ENCODE results near the gene TTC32.

The TTC32 gene

DNA sequence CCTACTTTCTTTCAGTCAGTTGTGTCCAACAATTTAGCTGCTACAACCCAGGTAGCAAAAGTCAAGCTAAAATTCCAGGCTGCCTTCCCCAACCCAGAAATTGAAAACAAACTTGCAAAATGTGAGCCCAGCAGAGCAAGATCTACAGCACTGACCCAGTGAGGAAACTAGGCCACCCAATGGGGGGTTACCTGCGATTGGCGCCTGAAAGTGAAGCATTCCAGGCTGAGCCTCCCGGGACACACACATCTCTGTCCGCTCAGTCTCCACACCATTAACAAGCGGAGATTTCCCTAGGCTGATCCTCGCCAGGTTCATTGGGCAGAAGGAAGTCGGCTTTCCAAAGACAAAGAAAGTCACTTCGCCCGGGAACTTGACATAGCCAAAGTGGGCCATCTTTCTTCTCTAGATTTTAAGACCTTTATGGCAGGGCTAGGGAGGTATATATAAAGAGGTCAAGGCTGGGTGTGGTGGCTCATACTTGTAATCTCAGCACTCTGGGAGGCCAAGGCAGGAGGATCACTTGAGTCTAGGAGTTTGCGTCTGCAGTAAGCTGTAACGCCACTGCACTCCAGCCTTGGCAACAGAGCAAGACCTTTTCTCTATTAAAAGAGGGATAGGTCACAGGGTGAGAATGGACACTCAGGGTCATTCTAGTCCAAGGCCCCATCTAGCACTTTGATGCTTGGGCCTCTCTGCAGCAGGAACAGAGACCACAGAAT, 53.6 kb downstream of the TTC32 start:
- no peak for DNase-seq

DNA sequence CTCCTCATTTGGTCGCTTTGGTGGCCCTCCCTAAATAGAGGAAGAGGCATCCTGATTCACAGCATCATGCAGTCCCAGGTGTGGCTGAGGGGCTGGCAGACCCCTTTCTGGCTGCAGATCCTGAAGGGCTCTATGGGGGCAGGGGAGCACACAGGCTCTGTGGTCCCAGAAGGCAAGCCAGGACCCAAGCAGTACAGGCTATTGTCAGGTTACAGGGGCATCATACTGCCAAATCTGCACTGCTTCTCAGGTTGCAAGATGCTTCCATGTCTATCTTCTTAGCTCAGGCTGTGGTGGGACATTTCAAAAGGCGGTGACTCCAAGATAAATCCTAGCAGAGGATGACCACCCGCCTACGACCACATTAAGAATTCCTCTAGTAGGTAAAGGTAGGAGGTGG, 54.3 kb downstream of the TTC32 start:
- no peak for DNase-seq
